Activated B cell treated with CpG ODN at 0.5 μM for 24 hours (primary cell): Measurements from ENCODE around the gene IL33. TPM values are rescaled to one million over a fixed set of nuclear protein-coding genes. Genes with fewer than 3 reads are reported as not detected.

Experiments
- ATAC-seq: fragments of 200-7000 bp; cut with Tn5 transposase; one replicate; pipeline ENCODE4 v1.10.0; 2021; ENCODE audit warnings: low read depth, mild to moderate bottlenecking, moderate library complexity
- CTCF ChIA-PET: fragments of 350-600 bp; sonication (Branson Sonifier 250); formaldehyde crosslinking; loops from one replicate; lab custom pipeline; 2021; ENCODE audit warnings: antibody characterized with exemption; lab: Charles Lee
- POLR2A ChIA-PET: fragments of 350-600 bp; sonication (Branson Sonifier 250); formaldehyde crosslinking; loops from one replicate; lab custom pipeline; 2021; ENCODE audit warnings: antibody characterized with exemption; lab: Charles Lee
- DNase-seq: peaks from one replicate; pipeline ENCODE4 v3.0.0; 2022
- H3K27ac Mint-ChIP-seq: one replicate; pipeline ENCODE4 v1.8.0; 2020; ENCODE audit warnings: mixed read lengths
- H3K27me3 Mint-ChIP-seq: one replicate; pipeline ENCODE4 v1.8.0; 2021; ENCODE audit warnings: mixed read lengths
- H3K36me3 Mint-ChIP-seq: one replicate; pipeline ENCODE4 v1.8.0; 2021; ENCODE audit warnings: low read depth, mixed read lengths
- H3K4me1 Mint-ChIP-seq: one replicate; pipeline ENCODE4 v1.8.0; 2021; ENCODE audit warnings: mixed read lengths
- H3K4me3 Mint-ChIP-seq: one replicate; pipeline ENCODE4 v1.8.0; 2020; ENCODE audit warnings: mild to moderate bottlenecking, mixed read lengths
- H3K9me3 Mint-ChIP-seq: one replicate; pipeline ENCODE4 v1.8.0; 2020; ENCODE audit warnings: mixed read lengths
- intact Hi-C: fragments of 100-400 bp; cut with micrococcal nuclease; formaldehyde crosslinking; loops from one replicate; pipeline ENCODE4 v1.15.1; 2024
- total RNA-seq: library from RNA; stranded (reverse); gene quantifications from 2 replicates; pipeline ENCODE4 v1.2.3, GENCODE V29; 2022
- TF ChIP-seq, protein P1 (sequence below): fragments of 200-600 bp; IDR thresholded peaks from one replicate; pipeline ENCODE4 v1.8.0; 2022; ENCODE audit warnings: antibody characterized with exemption, mild to moderate bottlenecking

Gene IL33
- total RNA-seq, 1 donor from 2014 or later: not detected

DNA sequence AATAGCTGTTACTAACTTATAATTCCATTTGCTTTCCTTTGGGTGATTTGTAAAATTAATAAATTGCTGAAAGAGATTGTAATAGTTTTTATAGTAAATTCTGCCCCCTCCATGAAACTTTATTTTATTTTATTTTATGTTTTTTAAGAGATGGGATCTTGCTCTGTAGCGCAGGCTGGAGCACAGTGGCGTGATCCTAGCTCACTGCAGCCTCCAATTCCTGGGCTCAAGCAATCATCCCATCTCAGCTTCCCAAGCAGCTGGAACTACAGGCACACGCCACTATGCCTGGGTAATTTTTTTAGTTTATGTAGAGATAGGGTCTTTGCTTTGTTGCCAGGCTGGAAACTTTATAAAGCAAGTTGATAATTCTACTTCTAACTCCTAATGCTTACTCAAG, 395 bp downstream of the IL33 start:
- CTCF ChIA-PET: no interaction called here
- no peak overlapping the region for H3K27ac Mint-ChIP-seq
- peaks cover 18% of the 10 kb centered on the region for H3K27me3 Mint-ChIP-seq
- no peak for DNase-seq
- TF ChIP-seq, protein P1, sequence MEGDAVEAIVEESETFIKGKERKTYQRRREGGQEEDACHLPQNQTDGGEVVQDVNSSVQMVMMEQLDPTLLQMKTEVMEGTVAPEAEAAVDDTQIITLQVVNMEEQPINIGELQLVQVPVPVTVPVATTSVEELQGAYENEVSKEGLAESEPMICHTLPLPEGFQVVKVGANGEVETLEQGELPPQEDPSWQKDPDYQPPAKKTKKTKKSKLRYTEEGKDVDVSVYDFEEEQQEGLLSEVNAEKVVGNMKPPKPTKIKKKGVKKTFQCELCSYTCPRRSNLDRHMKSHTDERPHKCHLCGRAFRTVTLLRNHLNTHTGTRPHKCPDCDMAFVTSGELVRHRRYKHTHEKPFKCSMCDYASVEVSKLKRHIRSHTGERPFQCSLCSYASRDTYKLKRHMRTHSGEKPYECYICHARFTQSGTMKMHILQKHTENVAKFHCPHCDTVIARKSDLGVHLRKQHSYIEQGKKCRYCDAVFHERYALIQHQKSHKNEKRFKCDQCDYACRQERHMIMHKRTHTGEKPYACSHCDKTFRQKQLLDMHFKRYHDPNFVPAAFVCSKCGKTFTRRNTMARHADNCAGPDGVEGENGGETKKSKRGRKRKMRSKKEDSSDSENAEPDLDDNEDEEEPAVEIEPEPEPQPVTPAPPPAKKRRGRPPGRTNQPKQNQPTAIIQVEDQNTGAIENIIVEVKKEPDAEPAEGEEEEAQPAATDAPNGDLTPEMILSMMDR: no peak
- peaks cover under 1% of the 10 kb centered on the region for H3K9me3 Mint-ChIP-seq
- no peaks in the 10 kb centered on the region for H3K4me1 Mint-ChIP-seq
- POLR2A ChIA-PET: interaction anchor here (0.7 kb wide), 1 partner anchor 231 kb away, joined by 3 read pairs; no protein-coding TSS in a partner anchor
- ATAC-seq: no peak
- intact Hi-C loops: no loop called here
- no peak overlapping the region for H3K4me3 Mint-ChIP-seq
- no peaks in the 10 kb centered on the region for H3K36me3 Mint-ChIP-seq

DNA sequence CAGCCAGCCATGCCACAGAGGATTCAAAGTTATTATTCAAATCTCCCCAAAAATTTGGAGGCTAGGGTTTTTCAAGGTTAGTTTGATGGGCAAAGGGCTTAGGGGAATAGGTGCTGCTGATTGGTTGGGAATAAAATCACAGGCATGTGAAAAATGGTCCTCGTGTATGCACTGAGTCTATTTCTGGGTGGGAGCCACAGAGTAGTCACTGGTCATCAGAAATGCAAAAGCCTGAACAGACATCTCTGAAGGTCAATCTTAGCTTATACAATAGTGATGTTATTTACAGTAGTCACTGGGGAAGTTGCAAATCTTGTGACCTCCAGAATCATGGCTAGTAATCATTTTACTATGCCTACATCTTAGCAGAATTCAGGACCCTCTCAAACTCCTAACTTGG, 1.3 kb downstream of the IL33 start:
- no peaks in the 10 kb centered on the region for H3K9me3 Mint-ChIP-seq
- no peak overlapping the region for H3K4me3 Mint-ChIP-seq
- H3K4me1 Mint-ChIP-seq: no peaks in the 10 kb centered on the region
- H3K27ac Mint-ChIP-seq: no peak overlapping the region
- ATAC-seq: no peak
- peaks cover 22% of the 10 kb centered on the region for H3K27me3 Mint-ChIP-seq
- intact Hi-C loops: no loop called here
- no peak for DNase-seq
- ChIA-PET CTCF (no interaction called here), POLR2A (no interaction called here)
- TF ChIP-seq, protein P1: no peak
- H3K36me3 Mint-ChIP-seq: no peaks in the 10 kb centered on the region

DNA sequence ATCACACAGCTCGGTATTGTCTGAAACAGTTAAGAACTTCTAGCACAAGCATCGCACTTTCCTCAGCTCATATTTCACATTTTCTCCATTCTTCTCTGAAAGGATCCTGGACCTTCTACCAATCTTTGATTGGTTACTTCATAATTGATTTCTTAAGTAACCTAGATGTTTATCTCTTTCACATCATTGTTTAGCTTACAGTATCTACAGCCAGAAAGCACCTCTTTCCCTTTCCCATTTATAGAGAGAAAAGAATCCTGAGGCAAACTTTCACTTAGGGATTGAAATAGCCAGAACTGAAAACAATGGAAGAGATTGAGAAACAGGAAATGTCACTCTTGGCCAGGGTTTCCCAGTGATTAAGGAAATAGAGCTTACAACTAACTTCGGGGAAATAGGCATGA, 2.5 kb downstream of the IL33 start:
- Mint-ChIP-seq H3K9me3 (no peaks in the 10 kb centered on the region), H3K27ac (no peak overlapping the region), H3K27me3 (peaks cover 22% of the 10 kb centered on the region), H3K4me1 (no peaks in the 10 kb centered on the region), H3K36me3 (no peaks in the 10 kb centered on the region), H3K4me3 (no peak overlapping the region)
- ATAC-seq (no peak), DNase-seq (no peak)
- intact Hi-C loops: no loop called here
- ChIA-PET POLR2A (no interaction called here), CTCF (no interaction called here)
- TF ChIP-seq, protein P1: no peak

DNA sequence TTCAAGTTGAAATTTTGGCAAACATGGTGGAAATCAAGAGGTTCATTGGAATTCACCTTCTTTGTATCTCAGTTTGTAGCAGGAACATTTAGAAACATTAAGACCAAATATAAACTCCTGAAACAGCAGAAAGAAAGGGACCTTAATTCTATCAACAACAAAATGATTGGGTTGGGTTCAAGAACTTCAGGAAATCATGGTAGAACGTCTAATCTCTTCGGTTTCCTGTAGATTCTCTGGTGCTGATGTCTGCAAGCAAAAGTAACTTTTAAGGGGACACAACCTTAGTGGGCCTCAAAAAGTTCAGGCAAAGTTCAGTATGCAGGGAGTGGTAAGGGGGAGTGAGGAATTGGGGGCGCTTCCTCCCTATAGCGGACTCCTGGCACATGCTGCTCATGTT, 3.4 kb downstream of the IL33 start:
- ChIA-PET CTCF (no interaction called here), POLR2A (no interaction called here)
- intact Hi-C loops: no loop called here
- ATAC-seq: no peak
- DNase-seq: no peak
- H3K27ac Mint-ChIP-seq: no peak overlapping the region
- H3K9me3 Mint-ChIP-seq: no peaks in the 10 kb centered on the region
- H3K36me3 Mint-ChIP-seq: no peaks in the 10 kb centered on the region
- H3K4me3 Mint-ChIP-seq: no peak overlapping the region
- peaks cover 22% of the 10 kb centered on the region for H3K27me3 Mint-ChIP-seq
- H3K4me1 Mint-ChIP-seq: no peaks in the 10 kb centered on the region
- TF ChIP-seq, protein P1: no peak

DNA sequence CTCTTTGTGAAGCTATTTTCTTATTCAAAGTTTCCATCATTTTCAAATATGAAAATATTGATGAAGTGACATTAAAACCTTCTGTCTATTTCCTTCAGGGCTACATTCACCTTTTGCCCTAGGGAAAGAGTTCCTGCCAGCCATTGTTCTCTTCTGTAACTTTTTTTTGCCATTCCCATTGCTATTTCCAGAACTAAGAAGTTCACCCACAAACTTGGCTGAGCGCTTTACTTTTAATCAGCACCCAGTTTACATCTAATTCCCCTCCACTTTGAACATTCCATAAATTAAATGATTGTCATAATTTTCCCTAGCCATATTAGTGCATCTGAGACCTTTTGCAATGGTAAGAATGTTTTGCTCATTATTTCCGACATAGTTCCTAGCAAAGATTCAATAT, 4.4 kb downstream of the IL33 start:
- intact Hi-C loops: no loop called here
- Mint-ChIP-seq H3K4me3 (no peak overlapping the region), H3K36me3 (no peaks in the 10 kb centered on the region), H3K9me3 (no peaks in the 10 kb centered on the region), H3K27ac (no peak overlapping the region), H3K27me3 (peaks cover 23% of the 10 kb centered on the region), H3K4me1 (no peaks in the 10 kb centered on the region)
- CTCF ChIA-PET: no interaction called here
- no peak for ATAC-seq
- TF ChIP-seq, protein P1: no peak
- POLR2A ChIA-PET: no interaction called here
- no peak for DNase-seq
